Esophagus squamous epithelium (tissue), 4 donors: ENCODE data around the gene KAT6B.

Experiments used
- CTCF ChIP-seq, 6 experiments: fragments of 450-650 bp in 4 of 6; fragments of 200-600 bp in 2 of 6; sonication (generic) in 2 of 6; IDR thresholded peaks; one replicate each; pipeline ENCODE4 v1.5.1; 2016 to 2019; ENCODE audit warnings: antibody characterized with exemption in 6 of 6, mild to moderate bottlenecking in 4 of 6, moderate library complexity in 4 of 6
- POLR2A ChIP-seq, 4 donors: fragments of 450-650 bp; IDR thresholded peaks; one replicate each; pipeline ENCODE4 v1.6.1; 2017; ENCODE audit warnings: antibody characterized with exemption in 4 of 4, mild to moderate bottlenecking in 4 of 4, moderate library complexity in 3 of 4

- TF ChIP-seq CTCF (IDR thresholded peaks at IDR 0.05) = no peak
- no peak for TF ChIP-seq POLR2A (IDR thresholded peaks at IDR 0.05)
Measured at GRCh38 chr10:74923556-74923955, 97.2 kb downstream of the KAT6B start.
